PC-9 (cell line): ENCODE results near the gene MTRF1.

Experiments
- EZH2 ChIP-seq: fragments of 200-600 bp; sonication (generic); IDR thresholded peaks from 2 replicates; pipeline ENCODE4 v1.8.0; 2017; ENCODE audit warnings: antibody characterized with exemption, low read depth
- TF ChIP-seq, protein P1 (sequence below): fragments of 200-600 bp; sonication (generic); conservative IDR thresholded peaks from 2 replicates; pipeline ENCODE4 v1.6.1; 2017; ENCODE audit warnings: mixed run types, antibody characterized with exemption, mild to moderate bottlenecking, moderate library complexity

DNA sequence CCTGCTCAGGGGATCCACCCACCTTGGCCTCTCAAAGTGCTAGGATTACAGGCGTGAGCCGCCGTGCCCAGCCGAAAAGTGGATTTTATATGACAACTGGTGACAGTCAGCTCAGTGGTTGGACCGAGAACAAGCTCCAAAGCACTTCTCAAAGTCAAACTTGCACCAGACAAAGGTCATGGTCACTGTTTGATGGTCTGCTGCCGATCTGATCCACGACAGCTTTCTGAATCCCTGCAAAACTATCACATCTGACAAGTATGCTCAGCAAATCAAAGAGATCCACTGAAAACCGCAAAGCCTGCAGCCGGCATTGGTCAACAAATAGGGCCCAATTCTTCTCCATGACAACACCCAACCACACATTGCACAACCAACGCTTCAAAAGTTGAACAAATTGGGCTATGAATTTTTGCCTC is 26.1 kb upstream of the MTRF1 start:
- TF ChIP-seq, protein P1, sequence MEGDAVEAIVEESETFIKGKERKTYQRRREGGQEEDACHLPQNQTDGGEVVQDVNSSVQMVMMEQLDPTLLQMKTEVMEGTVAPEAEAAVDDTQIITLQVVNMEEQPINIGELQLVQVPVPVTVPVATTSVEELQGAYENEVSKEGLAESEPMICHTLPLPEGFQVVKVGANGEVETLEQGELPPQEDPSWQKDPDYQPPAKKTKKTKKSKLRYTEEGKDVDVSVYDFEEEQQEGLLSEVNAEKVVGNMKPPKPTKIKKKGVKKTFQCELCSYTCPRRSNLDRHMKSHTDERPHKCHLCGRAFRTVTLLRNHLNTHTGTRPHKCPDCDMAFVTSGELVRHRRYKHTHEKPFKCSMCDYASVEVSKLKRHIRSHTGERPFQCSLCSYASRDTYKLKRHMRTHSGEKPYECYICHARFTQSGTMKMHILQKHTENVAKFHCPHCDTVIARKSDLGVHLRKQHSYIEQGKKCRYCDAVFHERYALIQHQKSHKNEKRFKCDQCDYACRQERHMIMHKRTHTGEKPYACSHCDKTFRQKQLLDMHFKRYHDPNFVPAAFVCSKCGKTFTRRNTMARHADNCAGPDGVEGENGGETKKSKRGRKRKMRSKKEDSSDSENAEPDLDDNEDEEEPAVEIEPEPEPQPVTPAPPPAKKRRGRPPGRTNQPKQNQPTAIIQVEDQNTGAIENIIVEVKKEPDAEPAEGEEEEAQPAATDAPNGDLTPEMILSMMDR, result no peak
- no peak for TF ChIP-seq EZH2
